ENCODE results near the gene LZTS3. TPM values are rescaled to one million over a fixed set of nuclear protein-coding genes. Genes with fewer than 3 reads are reported as not detected.
A peak's percentile ranks its signal among the peaks of the same experiment; 100 is the strongest.

The LZTS3 gene
- polyA plus RNA-seq, 3 donors = 0.05 to 0.45 TPM; not detected in 1

- H3K27me3 ChIP-seq (ENCODE audit: control insufficient read depth in 2 of 2, insufficient read depth in 2 of 2, low read length in 2 of 2) = no peaks in the 10 kb centered on the region
These were observed 35.5 kb upstream of the LZTS3 start for GRCh38 chr20:3208786-3209256.

More at GRCh38 chr20:3208786-3209256, 35.5 kb upstream of the LZTS3 start:
- Mint-ChIP-seq H3K36me3 (peaks cover 11 to 12% of the 10 kb centered on the region in 2 donors), H3K27ac (peak overlapping the region; percentile 86 to 94 (median 89)), H3K4me3 (peak overlapping the region; percentile 94 to 99), H3K9me3 (peaks cover 0 to 5% (median 0%) of the 10 kb centered on the region in 7 donors), H3K4me1 (peaks cover 20% of the 10 kb centered on the region), H3K27me3 (ENCODE audit: low read depth in 3 of 3) (peaks cover 0 to 3% (median 0%) of the 10 kb centered on the region in 3 donors)
- TF ChIP-seq CTCF (IDR thresholded peaks at IDR 0.05) = no peak
- Histone ChIP-seq H3K4me1 (ENCODE audit: control insufficient read depth in 1 of 2, insufficient read depth in 2 of 2, low read length in 2 of 2) (peaks cover 19 to 22% of the 10 kb centered on the region in 2 donors), H3K79me2 (ENCODE audit: insufficient read depth, low read length) (peaks cover 44% of the 10 kb centered on the region), H3K4me3 (replicated peaks in 1 of 3; ENCODE audit: low read depth in 2 of 3, low read length in 3 of 3) (peak overlapping the region; percentile 66 to 99 (median 97)), H4K20me1 (ENCODE audit: insufficient read depth, low read length) (no peaks in the 10 kb centered on the region), H3K27ac (ENCODE audit: low read depth in 1 of 2, low read length in 2 of 2) (peak overlapping the region; percentile 81 to 95), H3K36me3 (replicated peaks in 1 of 2; ENCODE audit: control insufficient read depth in 1 of 2, insufficient read depth in 2 of 2, low read length in 2 of 2) (peaks cover 9 to 10% of the 10 kb centered on the region in 2 donors), H3K4me2 (replicated peaks; ENCODE audit: extremely low read depth, low read length, poor library complexity, severe bottlenecking) (peak overlapping the region; percentile 82), H3K9ac (ENCODE audit: insufficient read depth, low read length, poor library complexity, severe bottlenecking) (peak overlapping the region; percentile 93), H2AFZ (ENCODE audit: insufficient read depth, low read depth, low read length, poor library complexity, severe bottlenecking) (peak overlapping the region; percentile 99), H3K9me3 (replicated peaks in 1 of 2; ENCODE audit: control insufficient read depth in 1 of 2, insufficient read depth in 1 of 2, low read length in 2 of 2) (no peaks in the 10 kb centered on the region)
- intact Hi-C loops (cut with micrococcal nuclease) = no loop called here
- peak; percentile 27 to 41 (median 31) for DNase-seq
- WGBS (ENCODE audit: insufficient coverage) = 0% methylated on average over 7 of the region's 10 CpGs
